Mesendoderm (in vitro differentiated cells): ENCODE data around the gene IGFALS.

Experiments used
- DNase-seq: peaks from one replicate; pipeline ENCODE4 v3.0.0; 2013
- H2AK5ac ChIP-seq: 2 replicates; pipeline ENCODE4 v1.6.1; 2013; ENCODE audit warnings: low read length, inconsistent platforms
- H2BK120ac ChIP-seq: 2 replicates; pipeline ENCODE4 v1.6.1; 2013; ENCODE audit warnings: low read depth, mild to moderate bottlenecking, low read length, moderate library complexity, mixed read lengths
- H2BK15ac ChIP-seq: replicated peaks from 2 replicates; pipeline ENCODE4 v1.6.1; 2013; ENCODE audit warnings: low read depth, mild to moderate bottlenecking, moderate library complexity
- H2BK5ac ChIP-seq: 2 replicates; pipeline ENCODE4 v1.6.1; 2013; ENCODE audit warnings: low read length, inconsistent platforms
- H3K18ac ChIP-seq: 2 replicates; pipeline ENCODE4 v1.6.1; 2013; ENCODE audit warnings: mild to moderate bottlenecking, low read length, mixed read lengths
- H3K23ac ChIP-seq: one replicate; pipeline ENCODE4 v1.6.1; 2013; ENCODE audit warnings: low read length
- H3K27ac ChIP-seq: 2 replicates; pipeline ENCODE4 v1.5.1; 2013; ENCODE audit warnings: low read depth, mild to moderate bottlenecking, inconsistent platforms, low read length, moderate library complexity
- H3K27me3 ChIP-seq: 2 replicates; pipeline ENCODE4 v1.6.1; 2013; ENCODE audit warnings: low read length, control low read depth, mild to moderate bottlenecking, inconsistent platforms; ENCODE audit not compliant: insufficient read depth, poor library complexity
- H3K36me3 ChIP-seq: 2 replicates; pipeline ENCODE4 v1.6.1; 2013; ENCODE audit warnings: low read length, inconsistent platforms; ENCODE audit not compliant: control insufficient read depth, insufficient read depth
- H3K4ac ChIP-seq: one replicate; pipeline ENCODE4 v1.6.1; 2013; ENCODE audit warnings: low read depth, mild to moderate bottlenecking, low read length, moderate library complexity
- H3K4me1 ChIP-seq: 2 replicates; pipeline ENCODE4 v1.6.1; 2013; ENCODE audit warnings: low read depth, low read length, inconsistent platforms; ENCODE audit not compliant: control insufficient read depth
- H3K4me2 ChIP-seq: 2 replicates; pipeline ENCODE4 v1.6.1; 2013; ENCODE audit warnings: low read length
- H3K4me3 ChIP-seq: 2 replicates; pipeline ENCODE4 v1.5.1; 2013; ENCODE audit warnings: mild to moderate bottlenecking, low read length
- H3K56ac ChIP-seq: one replicate; pipeline ENCODE4 v1.6.1; 2013; ENCODE audit warnings: low read length
- H3K79me1 ChIP-seq: 2 replicates; pipeline ENCODE4 v1.6.1; 2013; ENCODE audit warnings: low read length, inconsistent platforms
- H3K79me2 ChIP-seq: 2 replicates; pipeline ENCODE4 v1.6.1; 2013; ENCODE audit warnings: mild to moderate bottlenecking, low read length; ENCODE audit not compliant: control insufficient read depth, insufficient read depth
- H3K9ac ChIP-seq: 2 replicates; pipeline ENCODE4 v1.6.1; 2013; ENCODE audit warnings: low read length, inconsistent platforms
- H4K5ac ChIP-seq: one replicate; pipeline ENCODE4 v1.6.1; 2013; ENCODE audit warnings: low read length
- H4K8ac ChIP-seq: one replicate; pipeline ENCODE4 v1.6.1; 2013; ENCODE audit warnings: low read depth, mild to moderate bottlenecking, control low read depth, low read length, moderate library complexity
- WGBS: extraction: QIAGEN DNeasy Blood & Tissue Kit; methylation state at CpG from one replicate; pipeline ENCODE4 v1.1.7; 2013; ENCODE audit warnings: low lambda C conversion rate, missing lambda C conversion rate; ENCODE audit not compliant: insufficient coverage; ENCODE audit errors: extremely low coverage; 5-methylcytosine and 5-hydroxymethylcytosine counted together

Gene IGFALS

DNA sequence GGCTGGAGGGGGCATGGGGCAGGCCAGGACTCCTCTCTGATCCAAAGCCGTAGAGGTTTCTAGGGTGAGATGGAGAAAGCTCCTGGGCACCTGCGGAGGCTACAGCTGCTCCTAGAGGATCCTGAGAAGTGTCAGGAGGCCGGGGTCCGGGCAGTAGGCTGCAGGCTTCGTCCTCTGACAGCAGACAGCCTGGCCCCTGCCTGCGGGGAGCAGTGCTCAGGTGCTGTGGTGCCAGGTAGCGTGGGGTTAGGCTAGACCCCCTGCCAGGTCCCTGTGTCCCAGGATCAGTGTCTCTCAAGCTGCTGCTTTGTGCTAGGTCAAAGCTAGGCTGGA lies 19.1 kb downstream of the IGFALS start:
- Histone ChIP-seq H2BK5ac (no peak overlapping the region), H3K36me3 (no peaks in the 10 kb centered on the region), H4K5ac (no peak overlapping the region), H3K27me3 (no peaks in the 10 kb centered on the region), H3K79me2 (peaks cover 11% of the 10 kb centered on the region), H3K27ac (no peak overlapping the region), H3K56ac (peak overlapping the region; percentile 10), H3K9ac (peak overlapping the region; percentile 8), H2BK120ac (no peak overlapping the region), H3K4ac (no peak overlapping the region), H2AK5ac (no peak overlapping the region), H3K79me1 (peaks cover 8% of the 10 kb centered on the region), H3K23ac (no peak overlapping the region), H3K4me1 (no peaks in the 10 kb centered on the region), H4K8ac (no peak overlapping the region), H3K4me3 (no peak overlapping the region), H3K4me2 (no peak overlapping the region), H2BK15ac (no peak overlapping the region), H3K18ac (no peak overlapping the region)
- WGBS = no CpG with 5 or more reads among the region's 7 CpGs
- DNase-seq = no peak

GRCh38 chr16:1773703-1774447 lies 19.6 kb downstream of the IGFALS start:
- H3K4me2 ChIP-seq = peak overlapping the region; percentile 56
- peak overlapping the region; percentile 91 for H3K9ac ChIP-seq
- no peak overlapping the region for H2BK120ac ChIP-seq
- no peaks in the 10 kb centered on the region for H3K36me3 ChIP-seq
- no peak overlapping the region for H2BK15ac ChIP-seq
- no CpG with 5 or more reads among the region's 45 CpGs for WGBS
- peak overlapping the region; percentile 25 for H3K4ac ChIP-seq
- no peak overlapping the region for H2AK5ac ChIP-seq
- H3K18ac ChIP-seq = no peak overlapping the region
- no peak overlapping the region for H4K8ac ChIP-seq
- peak overlapping the region; percentile 62 for H3K4me3 ChIP-seq
- no peak overlapping the region for H2BK5ac ChIP-seq
- DNase-seq = no peak
- H3K27ac ChIP-seq = peak overlapping the region; percentile 10
- no peak overlapping the region for H3K23ac ChIP-seq
- peaks cover 11% of the 10 kb centered on the region for H3K79me2 ChIP-seq
- no peak overlapping the region for H4K5ac ChIP-seq
- no peaks in the 10 kb centered on the region for H3K27me3 ChIP-seq
- H3K56ac ChIP-seq = peak overlapping the region; percentile 94
- H3K4me1 ChIP-seq = no peaks in the 10 kb centered on the region
- peaks cover 8% of the 10 kb centered on the region for H3K79me1 ChIP-seq

DNA sequence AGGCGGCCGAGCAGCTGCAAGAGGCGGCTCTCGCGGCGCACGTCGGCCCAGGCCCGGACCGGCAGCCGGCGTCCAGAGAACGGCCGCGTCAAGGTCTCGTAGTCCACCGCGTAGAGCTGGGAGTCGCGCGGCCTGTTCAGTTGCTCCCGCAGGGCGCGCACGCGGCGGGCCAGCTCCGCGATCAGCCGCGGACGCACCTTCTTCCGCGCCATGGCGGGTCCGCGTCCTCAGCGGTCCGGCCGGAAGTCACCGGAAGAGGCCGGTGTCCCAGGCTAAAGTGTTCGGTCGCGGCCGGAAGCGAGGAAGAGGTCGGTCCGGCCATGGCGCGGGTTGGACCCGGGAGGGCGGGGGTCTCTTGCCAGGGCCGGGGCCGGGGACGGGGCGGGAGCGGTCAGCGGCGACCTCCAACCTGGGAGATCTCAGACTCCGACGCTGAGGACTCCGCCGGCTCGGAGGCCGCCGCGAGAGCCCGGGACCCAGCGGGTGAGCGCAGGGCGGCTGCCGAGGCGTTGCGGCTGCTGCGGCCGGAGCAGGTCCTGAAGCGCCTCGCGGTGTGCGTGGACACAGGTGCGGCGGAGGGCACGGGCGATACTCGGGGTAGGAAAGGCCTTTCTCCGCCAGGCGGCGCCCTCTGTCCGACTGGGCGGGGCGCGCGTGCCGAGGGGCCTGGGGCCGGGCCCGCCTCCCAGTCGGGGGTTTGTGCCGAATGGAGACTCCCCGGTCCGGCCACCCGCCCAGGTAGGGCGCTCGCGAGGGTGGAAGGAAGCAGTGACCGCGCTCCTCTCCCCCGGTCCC lies 20.4 kb downstream of the IGFALS start, which contains the start of gene MRPS34:
TSS of gene MRPS34 (minus strand) at position 227 of the 795 bp plus-strand sequence. CDS start at position 212, 15 bp downstream.
- Histone ChIP-seq H2BK5ac (no peak within 1 kb of the TSS), H3K4me1 (no peaks in the 10 kb centered on the region), H3K9ac (peak within 1 kb of the TSS; percentile 93), H2BK120ac (no peak within 1 kb of the TSS), H3K4ac (peak within 1 kb of the TSS; percentile 79), H3K4me3 (peak within 1 kb of the TSS; percentile 97), H3K56ac (peak within 1 kb of the TSS; percentile 99), H4K5ac (no peak within 1 kb of the TSS), H3K27me3 (no peaks in the 10 kb centered on the region), H2AK5ac (peak within 1 kb of the TSS; percentile 85), H4K8ac (no peak within 1 kb of the TSS), H2BK15ac (no peak within 1 kb of the TSS), H3K79me2 (peaks cover 11% of the 10 kb centered on the region), H3K79me1 (peaks cover 8% of the 10 kb centered on the region), H3K36me3 (no peaks in the 10 kb centered on the region), H3K18ac (peak within 1 kb of the TSS; percentile 78), H3K4me2 (peak within 1 kb of the TSS; percentile 85), H3K23ac (peak within 1 kb of the TSS; percentile 80), H3K27ac (peak within 1 kb of the TSS; percentile 87)
- DNase-seq = peak; percentile 92
- no CpG with 5 or more reads among the region's 108 CpGs for WGBS

DNA sequence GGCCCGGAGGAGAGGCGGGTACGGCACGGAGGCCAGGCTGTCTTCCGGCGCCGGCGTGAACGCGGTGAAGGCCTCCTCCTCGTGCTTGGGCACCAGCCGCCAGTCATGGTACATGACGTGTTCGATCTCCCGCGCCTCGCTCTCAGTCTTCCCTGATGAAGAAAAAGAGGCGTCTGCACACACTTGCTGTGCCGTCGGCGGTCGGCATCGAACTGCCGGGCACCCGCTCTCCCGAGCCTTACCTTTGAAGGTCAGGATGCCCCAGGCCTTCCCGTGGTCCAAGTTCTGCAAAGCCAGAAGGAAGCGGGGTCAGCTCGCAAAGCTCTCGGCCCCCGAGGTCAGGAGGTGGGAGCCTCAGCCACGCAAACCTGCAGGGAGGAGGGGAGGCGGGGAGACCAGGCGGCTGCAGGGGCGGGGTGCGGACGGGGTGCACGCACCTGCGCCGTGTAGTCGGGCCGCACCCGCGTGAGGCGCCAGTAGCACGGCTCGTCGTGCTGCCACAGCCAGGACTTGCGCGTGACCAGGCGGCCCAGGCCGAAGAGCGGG lies 21.1 kb downstream of the IGFALS start, which contains the start of gene EME2:
TSS of gene EME2 (plus strand) at position 449 of the 546 bp plus-strand sequence. CDS start 418 bp downstream, outside the sequence.
- peaks cover 11% of the 10 kb centered on the region for H3K79me2 ChIP-seq
- H3K18ac ChIP-seq = peak within 1 kb of the TSS; percentile 78
- H4K5ac ChIP-seq = no peak within 1 kb of the TSS
- peak within 1 kb of the TSS; percentile 85 for H2AK5ac ChIP-seq
- peak within 1 kb of the TSS; percentile 79 for H3K4ac ChIP-seq
- no peaks in the 10 kb centered on the region for H3K27me3 ChIP-seq
- peak within 1 kb of the TSS; percentile 85 for H3K4me2 ChIP-seq
- DNase-seq = no peak
- H3K4me3 ChIP-seq = peak within 1 kb of the TSS; percentile 97
- H3K36me3 ChIP-seq = no peaks in the 10 kb centered on the region
- no CpG with 5 or more reads among the region's 53 CpGs for WGBS
- peak within 1 kb of the TSS; percentile 80 for H3K23ac ChIP-seq
- H3K9ac ChIP-seq = peak within 1 kb of the TSS; percentile 93
- H4K8ac ChIP-seq = no peak within 1 kb of the TSS
- peaks cover 8% of the 10 kb centered on the region for H3K79me1 ChIP-seq
- no peaks in the 10 kb centered on the region for H3K4me1 ChIP-seq
- H2BK5ac ChIP-seq = peak within 1 kb of the TSS; percentile 31
- no peak within 1 kb of the TSS for H2BK15ac ChIP-seq
- H2BK120ac ChIP-seq = no peak within 1 kb of the TSS
- peak within 1 kb of the TSS; percentile 87 for H3K27ac ChIP-seq
- peak within 1 kb of the TSS; percentile 99 for H3K56ac ChIP-seq

DNA sequence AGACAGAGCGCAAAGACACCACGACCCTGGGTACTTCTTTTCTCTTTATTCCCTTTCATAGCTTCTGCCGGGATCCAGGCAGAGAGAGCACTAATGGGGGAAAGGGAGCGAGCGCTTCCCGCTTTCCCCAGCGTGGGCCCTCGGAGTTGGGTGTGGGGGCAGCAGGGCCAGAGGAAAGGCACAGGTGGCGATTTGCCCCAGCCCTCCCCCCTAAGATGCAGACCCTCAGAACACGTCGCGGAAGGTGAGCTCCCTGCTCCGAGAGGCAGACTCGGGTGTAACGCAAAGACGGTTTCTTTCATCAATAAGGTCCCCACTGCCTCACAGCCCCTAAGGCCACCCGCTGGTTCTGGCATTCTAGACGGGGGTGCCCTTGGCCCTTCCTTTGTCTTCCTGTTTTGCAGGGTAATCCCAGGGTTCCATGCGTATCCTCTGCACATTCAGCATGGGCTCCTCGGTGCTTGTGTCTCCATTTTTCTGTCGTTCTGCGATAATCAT lies 21.6 kb downstream of the IGFALS start:
- no peak overlapping the region for H3K23ac ChIP-seq
- peak; percentile 59 for DNase-seq
- no peak overlapping the region for H2BK120ac ChIP-seq
- H3K9ac ChIP-seq = peak overlapping the region; percentile 93
- peak overlapping the region; percentile 65 for H2AK5ac ChIP-seq
- H2BK5ac ChIP-seq = peak overlapping the region; percentile 31
- H3K27me3 ChIP-seq = no peaks in the 10 kb centered on the region
- H3K18ac ChIP-seq = no peak overlapping the region
- peak overlapping the region; percentile 47 for H3K27ac ChIP-seq
- H3K4me1 ChIP-seq = no peaks in the 10 kb centered on the region
- WGBS = no CpG with 5 or more reads among the region's 22 CpGs
- peak overlapping the region; percentile 97 for H3K4me3 ChIP-seq
- no peaks in the 10 kb centered on the region for H3K36me3 ChIP-seq
- H3K56ac ChIP-seq = peak overlapping the region; percentile 99
- peaks cover 8% of the 10 kb centered on the region for H3K79me1 ChIP-seq
- H3K4ac ChIP-seq = peak overlapping the region; percentile 79
- H3K79me2 ChIP-seq = peaks cover 11% of the 10 kb centered on the region
- H3K4me2 ChIP-seq = peak overlapping the region; percentile 85
- no peak overlapping the region for H4K8ac ChIP-seq
- H4K5ac ChIP-seq = no peak overlapping the region
- H2BK15ac ChIP-seq = no peak overlapping the region
